Epithelial cell of umbilical artery (primary cell): ENCODE results near the gene GRK7. TPM values are rescaled to one million over a fixed set of nuclear protein-coding genes. Genes with fewer than 3 reads are reported as not detected.

ENCODE experiments used
- total RNA-seq: library from RNA; depleted of rRNA; stranded (reverse); fragments of >200 nt; gene quantifications from 2 replicates; pipeline ENCODE4 v1.2.3, GENCODE V29; 2014

GRK7 gene, protein sequence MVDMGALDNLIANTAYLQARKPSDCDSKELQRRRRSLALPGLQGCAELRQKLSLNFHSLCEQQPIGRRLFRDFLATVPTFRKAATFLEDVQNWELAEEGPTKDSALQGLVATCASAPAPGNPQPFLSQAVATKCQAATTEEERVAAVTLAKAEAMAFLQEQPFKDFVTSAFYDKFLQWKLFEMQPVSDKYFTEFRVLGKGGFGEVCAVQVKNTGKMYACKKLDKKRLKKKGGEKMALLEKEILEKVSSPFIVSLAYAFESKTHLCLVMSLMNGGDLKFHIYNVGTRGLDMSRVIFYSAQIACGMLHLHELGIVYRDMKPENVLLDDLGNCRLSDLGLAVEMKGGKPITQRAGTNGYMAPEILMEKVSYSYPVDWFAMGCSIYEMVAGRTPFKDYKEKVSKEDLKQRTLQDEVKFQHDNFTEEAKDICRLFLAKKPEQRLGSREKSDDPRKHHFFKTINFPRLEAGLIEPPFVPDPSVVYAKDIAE (N-terminal part only)
- not detected in 2 replicates for total RNA-seq

GRCh38 chr3:141763088-141763750, at the start of gene GRK7:
Gene GRK7, plus strand, starts transcription at chr3:141763408. Its CDS starts 14,877 bp downstream, at chr3:141778285.

DNA sequence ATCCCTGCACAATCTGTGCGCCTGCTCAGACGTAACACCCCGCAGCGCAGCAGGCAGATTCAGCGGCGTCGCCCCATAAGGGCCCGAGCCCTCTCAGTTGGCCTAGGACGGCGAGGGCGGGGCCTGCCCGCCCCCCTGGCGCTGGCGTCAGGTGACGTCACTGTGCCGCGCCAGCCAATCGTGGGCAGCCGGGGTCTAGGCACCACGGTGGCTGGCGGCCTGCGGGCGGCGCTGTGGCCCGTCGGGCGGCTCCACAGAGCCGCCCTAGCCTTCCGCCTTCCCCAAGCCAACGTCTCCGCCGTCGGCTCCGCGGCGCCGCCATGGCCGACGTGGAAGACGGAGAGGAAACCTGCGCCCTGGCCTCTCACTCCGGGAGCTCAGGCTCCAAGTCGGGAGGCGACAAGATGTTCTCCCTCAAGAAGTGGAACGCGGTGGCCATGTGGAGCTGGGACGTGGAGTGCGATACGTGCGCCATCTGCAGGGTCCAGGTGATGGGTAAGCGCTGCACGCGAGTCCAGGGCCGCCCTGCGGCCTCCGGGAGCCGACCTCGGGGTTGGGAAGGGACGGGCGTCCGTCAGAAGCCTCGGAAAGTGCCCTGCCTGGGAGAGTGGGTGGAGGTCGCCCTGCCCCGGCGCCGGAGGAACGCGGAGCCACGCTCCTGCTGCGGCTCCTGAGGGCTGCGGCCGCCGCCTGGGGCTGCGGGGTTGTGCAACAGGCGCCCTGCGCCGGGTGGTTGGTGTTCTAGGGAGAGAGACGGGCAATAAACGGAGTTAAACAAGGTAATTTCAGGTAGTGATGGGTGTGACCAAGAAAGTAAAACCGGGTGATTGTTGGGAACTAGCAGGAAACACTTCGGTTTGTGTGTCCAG, 25.0 kb upstream of the GRK7 start, which contains the start of gene RNF7:
RNF7 (plus strand) TSS at position 277 of the 869 bp plus-strand sequence; CDS start at position 321, 44 bp downstream.

Other genes with a start within 250 kb of the GRK7 start
- gene RNF7, start 25.1 kb upstream of the GRK7 start, total RNA-seq, result 85.4 and 125 TPM in 2 replicates
- 85.1 and 91.9 TPM in 2 replicates for gene ATP1B3, start 113.2 kb downstream of the GRK7 start, total RNA-seq